Right renal cortex interstitium (tissue), 3 donors: ENCODE measurements around the gene MRPL38. TPM values are rescaled to one million over a fixed set of nuclear protein-coding genes. Genes with fewer than 3 reads are reported as not detected.
A peak's percentile ranks its signal among the peaks of the same experiment; 100 is the strongest.
"Not testable (repeated sequence)": the region's sequence is repeated elsewhere in the genome, so short reads cannot be mapped to it uniquely, and the experiment has no call there.

Source experiments
- DNase-seq, 3 donors: peaks; one replicate each; pipeline ENCODE4 v3.0.0-alpha.2; 2013; ENCODE audit warnings: low read depth in 3 of 3, low spot score in 2 of 3
- polyA plus RNA-seq, 3 donors: library from polyadenylated mRNA; unstranded; fragments of 120-200 nt; gene quantifications; one replicate each; pipeline ENCODE4 v1.2.1, GENCODE V29; 2013; ENCODE audit not compliant: insufficient read length in 3 of 3

Gene MRPL38
- polyA plus RNA-seq, 3 donors = 66.2 to 77.1 (median 66.7) TPM

DNA sequence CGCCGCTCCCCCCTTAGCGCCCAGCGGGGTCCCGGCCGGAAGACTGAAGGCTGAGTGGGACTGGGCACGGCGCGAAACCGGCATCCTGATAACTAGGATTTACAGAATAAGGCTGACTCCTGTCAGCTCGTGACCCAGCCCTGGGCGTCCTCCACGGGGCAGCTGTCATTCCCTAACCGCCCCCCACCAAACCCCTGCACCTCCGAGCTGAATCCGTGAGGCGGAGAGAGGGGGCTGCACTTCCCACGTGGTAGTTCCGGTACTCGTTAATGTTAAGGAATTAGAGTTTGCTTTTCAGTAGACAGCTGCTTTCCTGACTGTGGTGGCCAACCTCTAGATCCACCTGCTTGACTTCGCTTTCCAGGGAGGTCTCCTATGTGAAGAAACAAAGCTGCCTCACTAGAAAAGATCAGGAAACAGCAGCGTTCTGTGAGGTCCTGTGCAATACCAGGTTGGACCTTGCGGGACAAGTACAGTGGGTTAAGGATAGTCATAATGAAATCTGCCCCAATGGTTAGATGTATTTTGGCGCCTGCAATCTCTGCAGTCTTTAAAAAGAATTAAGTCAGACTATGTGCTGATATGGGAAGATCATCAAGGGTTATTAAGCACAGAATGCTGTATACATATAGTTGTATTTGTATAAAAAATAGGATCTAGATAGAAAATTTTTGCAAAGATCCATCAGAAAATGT, 48.5 kb downstream of the MRPL38 start:
- DNase-seq = no peak

DNA sequence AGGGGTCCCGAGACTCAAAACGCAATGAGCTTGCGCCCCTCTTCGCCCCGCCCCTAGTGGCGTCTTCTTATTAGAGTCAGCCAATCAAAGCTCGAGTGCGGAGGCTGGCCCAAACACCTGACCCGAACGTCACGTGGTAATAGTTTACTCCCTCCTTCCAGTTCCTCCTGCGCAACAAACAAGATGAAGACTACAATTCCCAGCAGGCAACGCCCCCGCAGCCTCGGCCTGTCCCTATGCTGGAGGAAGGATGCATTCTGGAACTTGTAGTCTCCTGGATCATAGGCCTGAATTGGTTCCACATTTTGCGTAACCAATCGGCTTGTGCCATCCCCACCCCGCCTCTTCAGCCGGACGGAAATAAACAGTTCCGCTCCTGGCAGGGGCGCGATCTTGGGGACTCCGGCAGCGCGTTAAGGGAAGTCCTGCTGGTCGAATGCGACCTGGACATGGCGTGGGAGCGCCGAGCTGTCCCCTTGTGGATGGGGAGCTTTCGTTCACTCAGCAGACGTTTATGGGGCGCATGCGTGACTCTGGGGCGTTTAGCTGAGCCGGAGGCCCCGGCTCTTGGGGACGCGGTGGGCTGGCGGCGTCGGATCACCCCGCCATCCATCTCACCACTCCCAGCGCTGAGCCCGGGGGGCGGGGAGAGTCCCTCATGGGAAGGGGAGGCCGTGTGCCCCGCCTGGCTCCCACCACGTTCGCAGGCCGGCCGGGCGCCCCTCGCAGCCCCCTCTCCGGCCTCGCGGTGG, 49.2 kb downstream of the MRPL38 start, which contains the start of gene WBP2:
TSS of gene WBP2 (minus strand) at position 26 of the 752 bp plus-strand sequence. CDS start 38 bp downstream, outside the sequence.
- peak; percentile 99 to 100 (median 99) for DNase-seq

DNA sequence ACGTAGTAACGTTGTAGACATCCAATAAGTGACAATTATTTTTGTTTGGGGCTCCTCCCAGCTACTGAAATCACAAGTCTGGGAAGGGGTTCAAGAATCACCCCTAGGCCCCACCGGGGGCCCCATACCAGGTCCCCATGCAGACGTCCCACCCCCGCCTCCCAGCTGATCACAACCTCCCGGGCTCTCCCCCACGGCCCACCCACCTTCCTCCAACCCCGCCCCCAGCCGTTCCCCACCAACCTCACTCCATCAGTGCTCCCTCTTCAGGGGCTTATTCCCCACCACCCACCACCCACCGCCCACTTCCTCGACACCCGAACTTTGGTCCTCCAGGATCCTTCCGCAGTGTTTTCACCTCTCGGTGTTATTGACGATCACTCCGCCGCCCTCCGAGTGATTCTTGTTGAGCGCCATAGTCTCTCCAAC, 49.8 kb downstream of the MRPL38 start:
- no peak for DNase-seq

DNA sequence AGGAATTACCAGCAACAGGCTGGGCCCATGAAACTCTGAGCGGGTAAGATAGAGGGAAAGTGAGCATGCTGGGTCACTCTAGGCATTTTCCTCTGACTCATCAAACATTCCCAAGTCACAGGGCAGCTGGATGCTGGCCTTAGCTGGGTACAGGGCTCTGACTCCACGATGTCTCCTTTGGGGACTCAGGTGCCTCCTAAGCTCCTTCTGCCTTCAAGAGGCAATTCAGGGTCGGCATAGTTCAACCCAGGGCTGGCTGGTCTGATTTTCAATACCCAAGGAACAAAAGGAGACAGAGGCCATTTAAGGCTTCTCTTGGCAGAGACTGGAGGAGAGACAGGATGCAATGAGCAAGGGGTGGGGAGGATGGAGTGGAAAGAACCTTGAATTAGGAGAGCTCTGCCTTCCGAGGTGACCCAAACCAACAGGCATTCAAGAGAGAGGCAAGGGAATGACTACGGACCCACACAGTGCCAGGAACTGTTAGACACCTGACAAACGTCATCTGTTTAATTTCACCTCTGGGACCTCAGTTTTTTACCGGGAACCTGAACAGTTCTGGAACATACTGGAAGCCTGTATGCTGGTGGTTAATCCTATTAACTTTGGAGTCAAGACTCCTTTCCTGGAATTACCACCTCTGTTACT, 50.5 kb downstream of the MRPL38 start:
- DNase-seq = no peak

DNA sequence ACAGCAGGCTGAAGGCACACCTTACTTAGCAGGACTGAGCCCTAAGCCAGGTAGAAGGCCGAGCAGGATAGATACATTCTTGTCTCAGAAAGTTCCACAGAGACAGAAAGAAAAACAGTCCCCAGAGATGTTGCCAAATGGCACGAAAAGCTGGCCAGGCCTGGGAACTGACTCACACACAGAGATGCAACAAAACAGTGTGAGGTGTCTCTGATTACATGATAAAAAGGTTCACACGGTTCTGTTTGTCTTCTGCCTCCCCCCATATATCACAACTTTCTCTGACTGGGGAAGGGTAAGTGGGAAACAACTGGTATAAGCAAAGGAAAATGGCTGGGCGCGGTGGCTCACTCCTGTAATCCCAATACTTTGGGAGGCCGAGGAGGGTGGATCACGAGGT, 51.3 kb downstream of the MRPL38 start:
- DNase-seq = no peak

DNA sequence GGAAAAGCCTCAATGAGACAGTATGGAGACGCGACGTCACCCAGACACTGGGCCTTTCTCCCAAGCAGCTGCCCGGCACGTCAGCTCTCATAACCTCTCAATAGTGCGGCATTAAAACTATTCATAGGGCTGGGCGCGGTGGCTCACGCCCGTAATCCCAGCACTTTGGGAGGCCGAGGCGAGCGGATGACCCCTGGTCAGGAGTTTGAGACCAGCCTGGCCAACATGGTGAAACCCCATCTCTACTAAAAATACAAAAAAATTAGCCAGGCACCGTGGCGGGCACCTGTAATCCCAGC, 53.0 kb downstream of the MRPL38 start:
- not testable (repeated sequence) for DNase-seq

DNA sequence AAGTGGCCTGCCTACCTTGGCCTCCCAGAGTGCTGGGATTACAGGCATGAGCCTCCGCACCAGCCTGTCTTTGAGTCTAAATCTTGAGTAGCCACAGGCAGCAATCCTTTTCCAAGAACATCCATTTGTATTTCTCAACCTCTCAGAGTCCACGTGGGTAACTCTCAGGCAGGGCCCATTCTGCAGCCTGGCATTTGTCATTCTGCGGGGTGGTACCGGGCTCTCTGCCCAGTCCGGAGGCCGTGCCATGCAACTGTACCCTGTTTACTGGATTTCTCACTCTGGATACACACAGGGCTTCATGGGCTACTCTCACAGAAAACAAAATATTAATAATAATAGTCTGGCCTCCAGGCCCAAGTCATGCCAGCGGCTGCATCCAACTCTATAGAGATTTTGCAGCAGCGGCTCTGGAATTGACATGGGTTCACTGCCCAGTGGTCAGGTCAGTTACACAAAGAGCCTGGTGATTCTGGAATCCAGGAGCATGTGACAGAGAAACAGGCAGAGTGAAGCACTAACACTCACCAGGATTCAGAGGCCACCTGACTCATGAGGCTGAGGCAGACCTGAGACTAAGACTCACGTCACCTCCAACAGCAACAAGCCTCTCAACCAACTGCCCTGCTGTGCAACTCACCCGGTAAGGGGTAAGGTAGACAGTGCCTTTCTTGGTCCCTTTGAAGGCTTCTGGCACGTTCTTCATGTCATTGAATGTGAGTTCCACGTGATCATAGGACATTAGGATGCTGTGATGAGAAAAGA, 53.6 kb downstream of the MRPL38 start:
- no peak for DNase-seq

DNA sequence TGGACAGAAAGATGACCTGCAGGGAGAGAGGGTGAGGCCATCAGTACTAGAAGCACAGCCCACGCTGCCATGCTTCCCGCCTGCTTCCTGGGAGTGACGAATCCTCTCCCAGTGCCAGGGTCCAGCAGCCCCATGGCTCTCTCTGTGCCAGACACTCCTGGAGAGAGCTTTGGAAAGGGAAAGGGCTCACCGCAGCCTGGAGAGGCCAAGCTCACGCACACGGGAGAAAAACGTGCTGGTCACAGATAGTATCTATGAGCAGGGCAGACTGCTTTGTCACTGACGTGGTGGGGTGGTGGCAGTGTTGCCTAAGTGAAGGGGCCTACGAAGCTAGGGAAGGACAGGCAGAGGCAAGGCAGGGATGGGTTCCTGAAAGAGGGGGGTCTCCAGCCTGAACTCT, 55.0 kb downstream of the MRPL38 start:
- DNase-seq = no peak

DNA sequence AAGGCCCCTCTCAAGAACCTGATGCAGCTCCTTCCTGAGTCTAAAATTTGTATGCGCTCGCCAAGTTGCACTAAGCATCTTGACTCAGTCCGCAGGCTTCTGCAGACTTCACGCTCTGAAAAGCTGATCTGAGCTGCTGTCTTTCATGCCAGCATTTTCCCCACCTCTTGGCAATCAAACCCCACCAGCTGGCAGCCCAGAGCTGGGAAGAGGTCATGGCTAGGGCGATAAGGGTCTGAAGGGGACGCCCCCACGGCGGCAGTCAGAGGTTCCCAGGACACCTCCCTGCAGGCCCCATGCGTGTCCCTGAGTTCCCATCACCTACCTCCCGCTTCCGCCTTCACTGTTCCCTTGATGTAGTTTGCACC, 55.4 kb downstream of the MRPL38 start:
- no peak for DNase-seq

Other genes with a start within 250 kb of the MRPL38 start
- gene RECQL5, start 237.7 kb downstream of the MRPL38 start, polyA plus RNA-seq = 10 to 100 TPM; 29.3 to 33.5 (median 32.7) TPM
- gene SAP30BP, start 237.5 kb downstream of the MRPL38 start, polyA plus RNA-seq = 100 to 1,000 TPM in 1 of 3 donors, 10 to 100 TPM in 2; 93.0 to 105 (median 93.7) TPM
- gene ITGB4, start 183.4 kb downstream of the MRPL38 start, polyA plus RNA-seq = 10 to 100 TPM in 1 of 3 donors, 1 to 10 TPM in 2; 7.8 to 10.8 (median 9.1) TPM
- 10 to 100 TPM; 20.9 to 24.0 (median 21.5) TPM for gene GALK1, start 139.7 kb downstream of the MRPL38 start, polyA plus RNA-seq
- gene UNK, start 120.1 kb downstream of the MRPL38 start, polyA plus RNA-seq = 10 to 100 TPM; 28.5 to 32.3 (median 32.0) TPM
- 1 to 10 TPM; 3.6 to 5.7 (median 5.0) TPM for gene UNC13D, start 60.5 kb downstream of the MRPL38 start, polyA plus RNA-seq
- 10 to 100 TPM; 70.2 to 86.7 (median 82.8) TPM for gene WBP2, start 49.5 kb downstream of the MRPL38 start, polyA plus RNA-seq
- 1 to 10 TPM; 5.8 to 9.1 (median 6.3) TPM for gene TRIM47, start 26.3 kb downstream of the MRPL38 start, polyA plus RNA-seq
- 10 to 100 TPM; 11.1 to 12.4 (median 11.3) TPM for gene TRIM65, start 7.9 kb downstream of the MRPL38 start, polyA plus RNA-seq
- gene FBF1, start 36.2 kb upstream of the MRPL38 start, polyA plus RNA-seq = 1 to 10 TPM; 6.6 to 8.3 (median 7.0) TPM
- gene ACOX1, start 74.3 kb upstream of the MRPL38 start, polyA plus RNA-seq = 10 to 100 TPM; 30.3 to 42.7 (median 34.3) TPM
- gene TEN1, start 74.4 kb upstream of the MRPL38 start, polyA plus RNA-seq = 10 to 100 TPM; 15.1 to 24.2 (median 22.9) TPM
- gene CDK3, start 96.0 kb upstream of the MRPL38 start, polyA plus RNA-seq = 10 to 100 TPM in 2 of 3 donors, 1 to 10 TPM in 1; 9.7 to 12.8 (median 10.8) TPM
- gene EVPL, start 122.4 kb upstream of the MRPL38 start, polyA plus RNA-seq = 10 to 100 TPM; 14.4 to 16.0 (median 14.9) TPM
- gene SRP68, start 167.6 kb upstream of the MRPL38 start, polyA plus RNA-seq = 100 to 1,000 TPM; 101 to 110 (median 103) TPM
- under 1 TPM in 1 of 3 donors, not detected in 2; 0.26 TPM for gene GALR2, start 169.9 kb upstream of the MRPL38 start, polyA plus RNA-seq
- 10 to 100 TPM in 2 of 3 donors, 1 to 10 TPM in 1; 6.2 to 18.4 (median 16.0) TPM for gene ZACN, start 174.3 kb upstream of the MRPL38 start, polyA plus RNA-seq
- 100 to 1,000 TPM; 138 to 168 (median 146) TPM for gene EXOC7, start 198.9 kb upstream of the MRPL38 start, polyA plus RNA-seq
- 10 to 100 TPM; 15.0 to 21.0 (median 17.7) TPM for gene FOXJ1, start 236.4 kb upstream of the MRPL38 start, polyA plus RNA-seq